NK-92 (cell line): ENCODE measurements around the gene STK24.

Experiments
- DNase-seq: peaks from one replicate; lab custom pipeline; 2025; ENCODE audit not compliant: unreplicated experiment; lab: John Stamatoyannopoulos, UW

The STK24 gene

DNA sequence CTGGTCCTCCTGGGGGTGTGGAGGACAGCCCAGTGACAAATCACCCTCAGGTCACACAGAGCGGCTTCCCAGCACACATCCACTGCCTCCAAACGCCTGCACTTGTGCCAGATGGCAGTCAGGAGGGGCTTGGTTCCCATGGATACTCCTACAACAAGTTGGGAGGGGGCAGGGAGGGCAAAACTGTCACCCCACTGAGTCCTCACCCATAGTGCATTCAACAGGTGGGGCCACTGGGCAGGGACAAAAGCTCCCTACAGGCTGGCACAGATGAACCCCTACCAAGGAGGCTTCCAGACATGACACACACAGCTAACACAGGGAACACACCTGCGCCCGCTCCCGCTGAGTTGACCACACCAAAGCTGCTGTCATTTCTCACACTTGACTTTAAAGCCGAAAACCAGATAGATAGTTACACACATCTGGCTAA lies 120.5 kb downstream of the STK24 start:
- DNase-seq = no peak

DNA sequence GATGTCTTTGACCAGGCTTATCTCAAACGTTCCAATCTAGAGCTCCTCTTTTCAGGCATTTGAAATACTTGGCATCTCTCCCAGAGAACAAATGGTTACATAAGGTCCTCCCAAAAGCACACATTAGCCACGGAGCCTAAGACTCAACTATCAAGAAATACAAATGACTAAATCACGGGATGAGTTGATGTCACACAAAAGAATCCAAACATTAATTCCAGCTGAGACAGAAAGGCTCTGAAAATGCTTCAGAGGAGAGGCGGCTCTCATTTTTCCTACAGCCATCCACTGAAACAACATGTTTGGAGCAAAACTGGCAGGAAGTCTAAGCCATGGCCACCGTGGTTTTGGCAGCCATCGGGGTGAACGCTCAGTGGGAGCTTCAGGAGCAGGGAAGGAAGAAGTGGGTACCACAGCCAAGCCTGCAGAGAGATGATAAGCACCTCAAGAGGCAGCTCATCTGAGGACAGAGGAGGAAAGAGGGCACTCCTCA lies 122.5 kb downstream of the STK24 start:
- DNase-seq = no peak

DNA sequence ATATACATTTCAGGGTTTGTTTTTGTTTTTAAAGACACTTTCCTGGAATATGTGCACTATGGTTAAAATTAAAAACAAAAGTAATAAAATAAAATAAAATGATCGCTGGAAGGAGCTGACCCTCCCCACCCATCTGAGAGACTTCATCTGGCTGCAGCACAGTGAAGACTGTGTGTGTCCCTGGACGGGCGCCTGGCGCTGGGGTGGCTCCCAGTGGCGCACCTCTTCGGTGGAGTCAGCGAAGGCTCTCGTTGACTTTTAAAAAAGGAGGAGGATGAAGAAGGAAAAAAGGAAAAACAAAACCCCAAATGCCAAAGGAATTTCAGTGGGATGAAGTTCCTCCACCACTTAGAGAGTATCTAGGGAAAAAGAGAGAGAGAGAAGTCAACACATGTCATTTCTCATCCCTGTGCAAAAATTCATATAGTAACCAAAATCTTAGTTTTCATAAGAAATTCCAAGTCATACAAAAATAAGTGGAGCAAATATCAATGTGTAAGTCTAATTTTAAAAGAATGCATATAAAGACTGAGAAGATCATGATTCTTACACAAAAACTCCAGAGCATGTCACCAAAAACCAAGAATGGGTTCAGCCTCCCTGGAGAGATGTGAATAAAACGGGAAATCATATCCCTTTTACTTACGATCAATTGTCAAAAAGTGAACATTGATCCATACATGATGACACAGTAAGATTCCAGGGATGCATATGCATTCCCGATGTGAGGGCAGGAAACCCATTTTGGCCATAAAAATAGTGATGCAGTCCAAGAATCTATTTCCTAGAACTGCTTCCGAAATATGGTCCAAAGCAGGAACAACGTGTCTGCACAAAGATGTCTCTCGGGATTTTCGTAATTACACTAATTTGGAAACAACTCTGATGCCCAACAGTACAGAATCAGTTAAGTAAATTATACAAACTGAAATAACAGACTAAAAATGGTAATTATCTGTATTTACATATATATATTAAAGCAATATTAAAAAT lies 123.8 kb downstream of the STK24 start:
- no peak for DNase-seq

DNA sequence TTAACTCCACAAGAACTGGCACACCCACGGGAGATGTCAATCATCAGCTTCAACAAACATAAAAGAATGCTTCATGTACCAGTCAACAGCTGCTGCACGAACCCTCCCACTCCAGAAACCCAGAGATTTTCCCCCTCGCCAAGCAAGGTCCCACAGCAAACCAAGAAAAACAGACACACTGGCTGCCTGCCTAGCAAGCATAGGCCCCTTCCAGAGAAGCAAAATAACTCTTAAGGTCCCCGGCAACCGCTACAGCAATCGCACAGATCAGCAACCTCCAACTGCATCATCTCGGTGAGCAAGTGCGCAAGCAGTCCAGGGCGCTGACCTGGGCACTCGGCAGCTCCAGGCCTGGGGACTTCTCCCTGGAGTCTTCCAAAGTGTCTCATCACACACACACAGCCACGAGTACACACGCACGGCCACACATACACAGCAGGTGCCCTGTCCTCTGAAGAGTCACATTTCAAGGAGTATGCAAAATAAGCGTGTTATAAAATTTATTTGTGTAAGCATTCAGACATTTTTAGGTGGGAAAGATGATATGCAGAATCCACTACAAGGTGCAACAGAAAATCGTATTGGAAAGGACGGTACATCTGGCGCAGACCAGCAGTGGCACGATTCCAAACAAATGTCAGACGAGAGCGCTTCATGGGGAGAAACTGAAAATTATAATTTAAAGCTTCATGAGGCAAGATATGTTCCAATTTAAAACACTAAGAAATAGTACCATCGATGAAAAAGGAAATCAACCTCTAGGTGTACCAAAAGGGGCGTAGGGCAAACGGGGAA lies 125.0 kb downstream of the STK24 start:
- DNase-seq = no peak

DNA sequence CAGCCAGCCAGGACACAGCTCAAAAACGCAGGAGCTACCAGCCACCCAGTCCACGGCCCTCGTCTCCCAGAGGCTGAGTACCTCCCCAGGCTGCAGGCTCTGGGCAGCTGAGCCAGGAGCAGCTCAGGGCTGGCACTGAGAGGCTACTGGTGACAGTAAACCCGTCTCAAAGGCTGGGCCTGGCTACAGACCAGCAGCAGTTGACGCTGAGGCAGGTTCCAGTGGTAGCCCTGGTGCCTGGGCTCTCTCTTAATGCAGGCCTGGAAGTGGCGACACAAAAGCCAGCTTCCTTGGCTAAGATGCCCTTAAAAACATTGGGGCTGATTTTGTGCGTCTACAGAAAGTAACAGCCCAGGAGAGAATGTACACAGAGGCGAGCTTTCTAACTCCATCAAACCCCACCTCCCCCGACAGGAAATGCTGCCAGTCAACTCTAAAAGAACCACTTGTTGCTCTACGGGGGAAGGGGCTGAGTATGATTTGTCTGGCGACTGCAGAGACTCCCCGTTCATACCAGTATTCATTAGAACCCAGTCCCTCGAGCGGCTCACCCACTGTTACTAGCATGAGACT lies 126.3 kb downstream of the STK24 start:
- DNase-seq = no peak

DNA sequence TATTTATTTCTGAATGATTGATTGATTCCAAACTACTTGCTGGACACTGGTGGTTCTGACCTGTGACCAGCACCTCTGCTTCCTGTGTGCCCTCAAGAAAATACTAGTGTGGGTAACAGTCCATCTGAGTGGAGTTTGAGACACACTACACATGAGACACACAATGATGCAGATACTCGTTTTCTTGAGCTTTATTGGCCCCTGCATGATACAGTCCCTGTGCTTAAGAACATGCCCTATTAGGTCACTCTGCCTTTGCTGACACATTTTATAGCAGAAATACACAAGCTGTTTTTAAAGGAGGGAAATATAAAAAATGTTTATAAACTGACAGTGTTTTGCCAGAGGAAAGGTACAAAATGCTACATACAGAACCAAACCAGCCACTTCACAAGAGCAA lies 126.9 kb downstream of the STK24 start:
- no peak for DNase-seq

DNA sequence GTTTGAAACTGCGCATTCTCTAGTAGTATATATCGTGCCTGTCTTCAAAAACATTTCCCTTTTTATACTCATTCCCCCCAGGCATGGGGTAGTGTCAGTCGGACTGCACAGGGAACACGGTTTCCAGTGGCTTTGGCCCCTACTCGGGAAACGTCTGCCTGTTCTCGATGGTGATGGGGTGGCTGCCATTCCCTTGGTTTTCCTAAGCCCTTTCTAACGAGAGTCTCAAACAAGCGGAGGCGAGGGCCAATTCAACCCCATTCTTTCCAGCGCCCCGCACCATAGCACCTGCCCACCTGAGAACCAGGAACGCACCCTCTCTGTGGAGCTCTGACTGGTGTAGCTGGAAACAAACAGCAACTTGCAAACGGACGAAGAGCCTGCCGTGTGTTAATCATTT lies 127.6 kb downstream of the STK24 start:
- DNase-seq = no peak

DNA sequence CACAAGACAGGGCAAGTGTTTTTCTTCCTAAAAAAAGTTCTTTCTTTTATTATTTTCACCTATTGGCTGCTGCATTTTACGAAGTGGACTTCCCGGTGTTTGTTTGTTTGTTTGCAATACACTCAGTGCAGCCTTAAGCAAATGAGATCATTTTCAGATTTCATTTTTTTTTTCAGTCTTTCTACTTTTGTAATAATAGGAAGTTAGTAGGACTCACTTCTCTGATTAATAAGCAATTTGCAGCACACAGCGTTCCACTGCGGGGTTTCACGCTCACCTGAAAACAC lies 128.3 kb downstream of the STK24 start:
- DNase-seq = no peak

DNA sequence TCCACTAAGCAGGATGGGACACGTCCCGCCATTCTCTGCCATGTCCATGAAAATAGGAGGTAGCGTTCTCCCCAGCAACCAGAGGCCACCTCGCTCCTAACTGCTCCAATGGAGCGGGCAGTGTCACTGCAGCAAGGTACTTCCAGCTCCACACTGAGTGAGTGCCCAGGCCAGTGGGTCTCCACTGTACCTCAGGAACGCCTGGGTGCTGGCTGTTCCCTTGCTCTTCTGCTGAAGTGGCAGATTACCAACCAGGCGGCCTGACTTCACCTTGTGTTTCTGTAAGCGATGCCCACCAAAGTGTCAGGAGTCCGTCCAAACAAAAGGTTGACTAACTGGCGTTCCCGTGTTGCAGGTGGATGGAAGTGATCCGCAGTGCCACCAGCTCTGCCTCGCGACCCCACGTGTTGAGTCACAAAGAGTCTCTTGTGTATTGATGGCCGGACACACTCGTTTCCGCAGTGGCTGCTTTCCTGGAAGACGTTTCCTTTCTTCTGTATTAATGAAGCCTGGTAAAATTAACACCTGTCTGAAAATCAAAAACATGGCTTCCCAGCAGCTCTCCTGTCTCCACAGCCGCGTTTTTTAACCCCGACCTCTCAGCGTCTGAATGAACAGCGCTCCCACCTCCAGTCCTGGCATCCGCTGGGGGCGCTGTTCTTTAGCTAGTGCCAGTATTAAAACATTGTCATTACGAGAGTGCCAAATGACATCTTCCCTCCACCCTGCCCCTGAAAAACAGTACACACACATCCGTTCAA lies 128.8 kb downstream of the STK24 start:
- DNase-seq = no peak

DNA sequence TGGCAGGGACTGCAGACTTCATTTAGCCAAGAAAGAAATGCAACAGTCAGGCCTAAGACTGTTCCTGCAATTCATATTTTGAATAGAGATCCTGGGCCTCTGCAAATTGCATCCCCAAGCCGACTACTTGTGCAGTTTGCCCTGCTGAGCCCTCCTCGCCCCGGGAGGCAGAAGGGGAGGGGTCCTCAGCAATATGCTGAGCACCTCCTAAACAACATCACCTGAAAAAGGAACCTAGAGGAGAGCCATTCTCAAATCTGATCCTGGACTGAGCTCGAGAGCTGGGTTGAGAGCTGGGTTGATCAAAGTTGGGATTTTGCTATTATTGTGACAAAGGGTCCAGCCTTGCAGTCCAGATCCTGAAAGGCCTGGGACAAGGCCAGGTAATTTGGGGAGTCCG lies 129.8 kb downstream of the STK24 start:
- DNase-seq = no peak

DNA sequence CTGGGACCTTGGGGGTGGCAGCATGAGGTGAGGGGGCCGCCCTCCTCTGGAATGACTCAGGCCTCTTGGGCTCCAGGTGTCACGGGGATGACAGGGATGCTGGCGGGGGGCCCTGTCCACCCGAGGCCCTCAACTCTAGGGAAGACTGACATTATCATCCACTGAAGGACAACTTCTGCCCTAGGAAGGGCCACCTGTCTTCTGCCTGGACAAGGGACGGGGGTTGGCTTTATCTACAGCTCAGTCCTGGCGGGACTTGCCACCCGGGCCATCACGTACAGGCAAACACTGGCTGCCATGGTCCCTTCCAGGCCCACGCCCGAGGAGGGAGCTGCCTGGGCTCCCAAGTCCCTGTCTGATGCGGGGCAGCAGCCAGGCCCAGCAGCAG lies 130.7 kb downstream of the STK24 start:
- DNase-seq = no peak

DNA sequence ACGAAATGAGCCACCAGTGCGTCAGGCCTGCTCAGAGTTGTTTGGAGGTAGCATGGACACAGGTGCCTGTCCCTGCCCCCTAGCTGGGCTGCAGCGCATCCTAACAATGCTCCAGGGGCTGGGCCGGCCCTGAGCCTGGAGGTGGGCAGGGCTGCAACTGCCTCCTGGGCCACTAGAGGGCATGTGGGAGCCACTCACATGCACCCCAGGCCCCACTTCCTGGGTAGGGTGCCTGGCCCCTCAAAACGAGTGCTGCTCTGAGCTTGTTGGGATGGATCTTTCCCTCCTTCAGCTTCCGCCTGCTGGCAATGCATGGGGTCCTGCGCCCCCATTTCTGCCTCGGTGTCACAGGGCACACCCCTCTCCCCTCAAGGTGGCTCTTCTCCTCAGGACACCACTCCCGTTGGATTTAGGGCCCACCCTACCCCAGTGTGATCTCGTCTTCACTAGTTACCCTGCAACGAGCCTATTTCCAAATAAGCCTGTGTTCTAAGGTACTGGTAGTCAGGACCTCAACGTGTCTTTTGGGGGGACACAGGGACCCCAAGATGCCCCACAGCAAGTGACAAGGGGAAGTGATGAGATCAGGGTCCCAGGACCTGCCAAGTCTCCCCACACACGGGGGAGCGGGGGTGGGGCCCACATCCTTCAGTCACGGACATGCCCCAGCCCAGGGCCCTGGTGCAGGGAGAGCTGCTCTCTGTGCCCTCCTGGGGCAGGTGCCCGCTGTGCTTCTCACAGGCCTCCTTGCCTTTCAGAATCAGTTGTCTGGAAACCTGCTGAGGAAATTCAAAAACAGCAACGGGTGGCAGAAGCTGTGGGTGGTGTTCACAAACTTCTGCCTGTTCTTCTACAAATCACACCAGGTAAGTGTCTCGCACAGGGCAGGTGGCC lies 131.3 kb downstream of the STK24 start:
- DNase-seq = no peak

DNA sequence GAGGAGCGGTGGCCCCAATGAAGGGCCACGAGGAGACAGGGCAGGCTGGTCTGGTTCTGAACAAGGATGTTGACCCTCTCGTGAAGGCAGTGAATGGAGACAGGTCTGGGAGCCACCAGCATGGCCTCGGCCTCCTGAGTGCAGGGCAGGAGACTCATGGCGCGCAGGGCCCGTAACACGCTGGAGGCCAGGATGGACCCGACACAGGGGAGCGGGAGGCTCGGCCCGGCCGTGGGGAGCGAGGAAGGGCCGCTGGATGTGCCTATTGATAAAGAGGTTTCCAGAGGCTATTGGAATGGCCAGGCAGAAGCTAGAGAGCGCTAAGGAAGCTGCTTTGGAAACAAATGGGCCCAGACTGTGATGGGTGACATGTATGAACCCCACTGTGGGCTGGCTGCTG lies 132.5 kb downstream of the STK24 start:
- no peak for DNase-seq

DNA sequence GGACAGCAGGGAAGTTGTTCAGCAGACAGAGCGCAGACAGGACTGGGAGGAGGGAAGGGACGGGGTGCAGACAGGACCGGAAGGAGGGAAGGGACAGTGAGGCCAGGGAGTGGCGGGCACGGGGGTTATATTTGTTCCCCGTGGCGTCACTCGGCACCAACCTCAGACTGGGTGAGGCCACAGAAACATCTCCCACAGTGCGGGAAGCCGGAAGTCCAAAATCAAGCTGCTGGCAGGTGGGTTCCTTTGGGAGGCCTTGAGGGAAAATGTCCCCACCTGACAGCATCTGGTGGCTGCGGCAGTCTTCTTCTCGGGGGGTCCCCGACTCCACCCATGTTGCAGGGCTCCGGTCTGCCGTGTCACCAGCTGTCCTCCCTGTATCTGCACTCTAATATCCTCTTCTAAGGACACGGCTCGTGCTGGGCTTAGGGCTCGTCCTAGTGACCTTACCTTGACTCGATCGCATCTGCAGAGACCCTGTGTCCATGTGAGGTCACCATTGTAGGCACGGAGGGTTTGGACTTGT lies 133.0 kb downstream of the STK24 start:
- no peak for DNase-seq

DNA sequence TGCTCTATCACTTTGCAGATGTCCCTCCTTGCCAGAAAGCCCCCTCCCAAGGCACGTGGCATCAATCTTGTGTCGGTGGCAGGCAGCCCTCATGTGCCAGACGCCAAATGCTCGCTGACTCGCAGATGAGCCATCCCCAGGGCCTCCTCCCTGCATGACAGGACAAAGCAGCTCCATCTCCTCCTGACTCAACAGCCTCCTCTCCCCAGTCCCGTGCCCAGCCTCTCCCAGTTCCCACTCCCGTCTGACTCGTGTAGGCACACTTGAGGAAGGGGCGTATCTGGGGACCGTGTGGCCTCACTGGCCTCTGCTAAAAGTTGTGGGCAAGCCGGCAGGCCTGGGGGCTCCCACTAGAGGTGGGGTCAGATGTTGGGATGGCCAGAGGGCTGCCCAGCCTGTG lies 133.6 kb downstream of the STK24 start:
- no peak for DNase-seq

DNA sequence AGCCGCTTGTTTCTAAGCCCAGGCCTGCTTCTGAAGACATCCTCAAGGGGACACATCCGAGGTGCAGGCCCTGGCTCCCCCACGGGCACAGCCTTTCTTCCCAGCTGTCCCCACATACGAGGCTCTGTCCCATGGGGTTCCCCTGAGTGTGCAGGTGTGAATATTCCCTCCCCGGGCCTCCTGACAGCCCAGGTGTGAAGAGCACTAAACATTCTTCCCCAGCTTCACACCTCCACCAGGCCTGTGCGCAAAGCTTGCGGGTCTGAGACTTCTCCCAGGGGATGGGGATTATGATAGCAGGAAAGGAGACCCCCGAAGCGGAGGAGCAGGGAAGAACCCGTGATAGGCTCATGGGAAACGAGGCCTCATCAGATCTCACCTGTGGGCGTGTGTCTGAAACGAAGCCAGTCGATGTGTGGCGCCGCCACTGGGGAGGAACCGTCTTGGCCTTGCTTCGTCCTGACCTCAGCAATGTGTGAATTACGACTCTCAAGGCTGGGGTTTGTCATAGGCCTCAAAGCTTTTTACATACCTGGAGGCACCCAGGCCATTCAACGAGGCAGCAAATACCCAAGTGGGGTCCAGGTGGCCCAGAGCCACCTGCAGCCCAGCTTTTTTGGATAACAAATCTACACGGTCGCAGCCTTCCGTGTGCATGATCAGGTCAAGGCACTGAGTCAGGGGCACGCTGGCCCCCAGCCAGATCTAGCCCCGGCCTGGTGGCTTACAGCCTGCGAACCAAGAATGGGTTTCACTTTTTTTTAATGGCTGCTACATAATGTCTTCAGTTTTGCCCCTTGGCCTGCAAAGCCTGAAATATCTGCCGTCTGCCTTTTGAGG lies 134.3 kb downstream of the STK24 start:
- no peak for DNase-seq

DNA sequence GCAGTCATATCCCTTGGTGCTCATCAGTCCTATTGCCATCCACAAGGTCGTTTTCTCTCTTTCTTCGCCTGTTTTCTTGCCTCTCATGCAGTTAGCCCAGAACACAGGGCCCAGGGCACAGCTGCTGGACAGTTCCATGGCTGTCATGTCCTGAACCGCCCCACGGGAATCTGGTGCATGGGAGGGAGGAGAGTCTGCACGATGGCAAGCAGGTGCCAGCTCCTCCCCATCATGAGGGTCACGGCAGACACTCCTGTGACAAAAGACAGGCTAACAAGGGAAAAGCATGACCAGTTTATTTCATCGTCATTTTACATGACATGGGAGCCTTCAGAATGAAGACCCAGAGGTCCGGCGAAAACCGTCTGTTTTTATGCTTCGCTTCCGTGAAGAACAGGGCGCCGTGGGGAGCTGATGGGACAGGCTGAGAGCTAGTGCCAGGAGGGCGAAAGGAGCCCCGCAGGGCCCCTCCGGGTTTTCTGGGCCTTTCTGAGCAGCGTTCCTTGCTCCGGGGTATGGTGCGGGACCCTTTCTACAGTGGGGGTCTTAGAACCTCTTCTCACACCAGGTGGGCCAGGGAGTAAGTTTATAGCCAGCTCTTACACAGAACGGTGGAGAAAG lies 135.7 kb downstream of the STK24 start:
- DNase-seq = no peak

DNA sequence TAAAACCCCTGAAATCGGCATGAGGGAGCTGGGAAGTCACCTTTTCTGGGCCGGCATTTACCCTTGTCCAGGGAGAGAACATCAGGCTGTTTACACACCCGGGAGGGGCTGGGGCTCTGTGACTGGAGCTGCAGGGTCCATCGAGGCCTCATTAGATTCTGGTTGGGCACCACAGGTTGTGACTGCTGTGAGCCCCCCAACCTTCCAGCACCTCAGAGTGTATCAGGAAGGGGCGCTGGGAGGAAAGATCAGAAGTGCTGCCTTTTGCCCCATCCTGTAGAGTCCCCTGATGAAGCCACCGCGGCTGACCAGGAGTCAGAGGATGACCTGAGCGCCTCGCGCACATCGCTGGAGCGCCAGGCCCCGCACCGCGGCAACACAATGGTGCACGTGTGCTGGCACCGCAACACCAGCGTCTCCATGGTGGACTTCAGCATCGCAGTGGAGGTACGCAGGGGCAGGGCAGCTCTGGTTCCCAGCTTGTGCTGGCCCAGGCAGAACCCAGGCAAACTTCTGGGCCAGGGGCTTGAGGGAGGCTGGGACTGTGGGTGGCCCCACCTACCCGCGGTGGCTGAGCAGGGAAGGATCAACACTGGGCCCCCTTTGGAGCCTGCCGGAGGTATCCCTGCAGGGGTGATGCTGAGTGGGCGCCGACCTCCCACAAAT lies 136.4 kb downstream of the STK24 start:
- DNase-seq = no peak
